SH-SY5Y (cell line): ENCODE data around the gene STAT5B.

ENCODE experiments used
- GATA2 ChIP-seq: IDR thresholded peaks from 2 replicates; pipeline ENCODE4 v1.6.1; 2011; ENCODE audit warnings: mild to moderate bottlenecking, low read depth, low read length
- GATA3 ChIP-seq: IDR thresholded peaks from 2 replicates; pipeline ENCODE4 v1.6.1; 2011; ENCODE audit warnings: low read depth, mild to moderate bottlenecking, low read length, moderate library complexity

STAT5B gene

GRCh38 chr17:42294469-42295398, 18.5 kb upstream of the STAT5B start:
- TF ChIP-seq GATA2: no peak
- TF ChIP-seq GATA3: no peak

- TF ChIP-seq GATA3: no peak
- no peak for TF ChIP-seq GATA2
Measured at GRCh38 chr17:42291129-42291528, 14.9 kb upstream of the STAT5B start.

GRCh38 chr17:42290577-42290976, 14.4 kb upstream of the STAT5B start:
- TF ChIP-seq GATA3: no peak
- no peak for TF ChIP-seq GATA2

- TF ChIP-seq GATA2: no peak
- no peak for TF ChIP-seq GATA3
Measured at GRCh38 chr17:42289611-42290181, 13.5 kb upstream of the STAT5B start.

GRCh38 chr17:42288803-42289610, 12.8 kb upstream of the STAT5B start:
- TF ChIP-seq GATA2: no peak
- TF ChIP-seq GATA3: no peak

- no peak for TF ChIP-seq GATA3
- TF ChIP-seq GATA2: no peak
Measured at GRCh38 chr17:42287977-42288802, 12.0 kb upstream of the STAT5B start, which contains the start of gene STAT5A. STAT5A (plus strand) TSS chr17:42288498; CDS start chr17:42289412, 914 bp downstream.

- TF ChIP-seq GATA3: no peak
- TF ChIP-seq GATA2: no peak
Measured at GRCh38 chr17:42287305-42287976, 11.2 kb upstream of the STAT5B start.

- TF ChIP-seq GATA2: no peak
- no peak for TF ChIP-seq GATA3
Measured at GRCh38 chr17:42286411-42287221, 10.4 kb upstream of the STAT5B start.

GRCh38 chr17:42285346-42286050, 9.3 kb upstream of the STAT5B start:
- TF ChIP-seq GATA2 (no peak), GATA3 (no peak)

GRCh38 chr17:42284566-42284965, 8.4 kb upstream of the STAT5B start:
- no peak for TF ChIP-seq GATA3
- no peak for TF ChIP-seq GATA2

- TF ChIP-seq GATA2: no peak
- TF ChIP-seq GATA3: no peak
Measured at GRCh38 chr17:42284024-42284369, 7.8 kb upstream of the STAT5B start.

GRCh38 chr17:42283241-42284023, 7.2 kb upstream of the STAT5B start:
- TF ChIP-seq GATA3 (no peak), GATA2 (no peak)
